ENCODE results near the gene DEDD.

DNA sequence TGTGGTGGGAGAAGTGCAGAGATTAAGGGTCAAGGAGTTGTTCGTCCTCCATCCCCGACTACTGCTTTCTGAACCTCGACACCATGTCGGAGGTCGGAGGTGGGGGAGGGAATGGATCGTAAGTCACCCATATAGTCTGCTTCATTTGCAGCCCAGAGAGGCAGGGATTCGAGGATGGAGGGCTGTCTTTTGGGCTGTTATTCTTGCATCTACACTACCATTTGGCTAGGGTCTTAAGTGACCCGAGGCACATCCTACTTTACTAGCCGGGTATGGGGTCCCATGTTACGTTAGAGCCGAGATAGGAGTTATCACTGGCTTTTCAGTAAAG is 27.4 kb upstream of the DEDD start:
- TF ChIP-seq CTCF (IDR thresholded peaks at IDR 0.05) (no peak), POLR2A (IDR thresholded peaks at IDR 0.05) (no peak)
